DND-41 (cell line): ENCODE results near the gene TRIM56.

Experiments used
- ATAC-seq: fragments of 200-7000 bp; cut with Tn5 transposase; 3 replicates; pipeline ENCODE4 v1.9.1; 2021; ENCODE audit warnings: low read depth; ENCODE audit not compliant: insufficient read depth
- DNase-seq: peaks from one replicate; pipeline ENCODE4 v3.0.0-alpha.2; 2020
- H2AFZ ChIP-seq: 2 replicates; pipeline ENCODE4 v1.6.0; 2012; ENCODE audit warnings: low read depth, low read length
- H3K27ac ChIP-seq: 2 replicates; pipeline ENCODE4 v1.5.1; 2012; ENCODE audit warnings: low read length, inconsistent platforms
- H3K27me3 ChIP-seq: fragments of 200-600 bp; sonication (generic); 2 replicates; pipeline ENCODE4 v1.6.0; 2012; ENCODE audit warnings: low read length, mild to moderate bottlenecking, inconsistent platforms; ENCODE audit not compliant: insufficient read depth, poor library complexity
- H3K36me3 ChIP-seq: 2 replicates; pipeline ENCODE4 v1.5.1; 2012; ENCODE audit warnings: low read length, inconsistent platforms; ENCODE audit not compliant: insufficient read depth
- H3K4me1 ChIP-seq: 2 replicates; pipeline ENCODE4 v1.5.1; 2012; ENCODE audit warnings: mild to moderate bottlenecking, low read length; ENCODE audit not compliant: insufficient read depth
- H3K4me2 ChIP-seq: 2 replicates; pipeline ENCODE4 v1.6.0; 2012; ENCODE audit warnings: mild to moderate bottlenecking, moderate library complexity, low read length, inconsistent platforms; ENCODE audit not compliant: insufficient read depth
- H3K4me3 ChIP-seq, 2 experiments: fragments of 200-600 bp in 1 of 2; shearing (Covaris generic) in 1 of 2; 2 replicates each; pipeline ENCODE4 v1.5.1; 2012 to 2016; ENCODE audit warnings: inconsistent platforms in 2 of 2, low read length in 2 of 2, mild to moderate bottlenecking in 2 of 2, low read depth in 1 of 2, moderate library complexity in 1 of 2
- H3K79me2 ChIP-seq: 2 replicates; pipeline ENCODE4 v1.6.0; 2012; ENCODE audit warnings: low read length, inconsistent platforms; ENCODE audit not compliant: insufficient read depth
- H3K9ac ChIP-seq: 2 replicates; pipeline ENCODE4 v1.6.0; 2012; ENCODE audit warnings: low read depth, mild to moderate bottlenecking, inconsistent platforms, low read length, moderate library complexity
- H3K9me3 ChIP-seq: 2 replicates; pipeline ENCODE4 v1.5.1; 2012; ENCODE audit warnings: low read length, moderate library complexity, mild to moderate bottlenecking, inconsistent platforms; ENCODE audit not compliant: insufficient read depth, severe bottlenecking
- H4K20me1 ChIP-seq: 2 replicates; pipeline ENCODE4 v1.6.0; 2012; ENCODE audit warnings: low read length; ENCODE audit not compliant: insufficient read depth
- EZH2 ChIP-seq: IDR thresholded peaks from 3 replicates; pipeline ENCODE4 v1.6.1; 2012; ENCODE audit warnings: borderline replicate concordance, low read depth, mild to moderate bottlenecking, moderate library complexity, low read length, inconsistent platforms; ENCODE audit not compliant: severe bottlenecking
- TF ChIP-seq, protein P1 (sequence below): IDR thresholded peaks from 2 replicates; pipeline ENCODE4 v1.5.1; 2012; ENCODE audit warnings: borderline replicate concordance, low read length, moderate library complexity, mild to moderate bottlenecking; ENCODE audit not compliant: poor library complexity, severe bottlenecking; ENCODE audit errors: extremely low read depth

The TRIM56 gene

DNA sequence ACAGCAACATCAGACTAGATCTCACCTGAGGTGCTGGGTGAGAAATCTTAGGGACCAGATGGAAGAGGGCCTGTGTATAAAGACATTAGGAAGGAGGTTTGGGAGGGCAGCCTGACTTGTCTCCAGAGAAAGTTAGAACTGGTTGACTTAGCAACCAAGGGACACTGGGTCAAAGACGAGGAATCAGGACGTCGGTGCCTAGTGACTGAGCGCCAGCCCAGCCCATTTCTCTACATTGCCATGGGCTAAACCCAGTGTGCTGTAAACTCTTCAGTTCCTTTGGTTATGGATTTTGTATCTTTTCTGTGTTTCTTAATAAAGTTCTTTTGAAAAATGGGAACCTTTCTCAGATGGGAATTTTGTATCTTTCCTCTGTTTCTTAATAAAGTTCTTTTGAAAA is 12.3 kb downstream of the TRIM56 start:
- Histone ChIP-seq H4K20me1 (peaks cover 23% of the 10 kb centered on the region), H2AFZ (no peak overlapping the region), H3K9ac (no peak overlapping the region), H3K9me3 (no peaks in the 10 kb centered on the region), H3K4me1 (no peaks in the 10 kb centered on the region), H3K79me2 (no peaks in the 10 kb centered on the region), H3K27ac (no peak overlapping the region), H3K36me3 (no peaks in the 10 kb centered on the region), H3K4me3 (no peak overlapping the region), H3K27me3 (no peaks in the 10 kb centered on the region), H3K4me2 (no peak overlapping the region)
- ATAC-seq (no peak), DNase-seq (no peak)
- TF ChIP-seq, protein P1, sequence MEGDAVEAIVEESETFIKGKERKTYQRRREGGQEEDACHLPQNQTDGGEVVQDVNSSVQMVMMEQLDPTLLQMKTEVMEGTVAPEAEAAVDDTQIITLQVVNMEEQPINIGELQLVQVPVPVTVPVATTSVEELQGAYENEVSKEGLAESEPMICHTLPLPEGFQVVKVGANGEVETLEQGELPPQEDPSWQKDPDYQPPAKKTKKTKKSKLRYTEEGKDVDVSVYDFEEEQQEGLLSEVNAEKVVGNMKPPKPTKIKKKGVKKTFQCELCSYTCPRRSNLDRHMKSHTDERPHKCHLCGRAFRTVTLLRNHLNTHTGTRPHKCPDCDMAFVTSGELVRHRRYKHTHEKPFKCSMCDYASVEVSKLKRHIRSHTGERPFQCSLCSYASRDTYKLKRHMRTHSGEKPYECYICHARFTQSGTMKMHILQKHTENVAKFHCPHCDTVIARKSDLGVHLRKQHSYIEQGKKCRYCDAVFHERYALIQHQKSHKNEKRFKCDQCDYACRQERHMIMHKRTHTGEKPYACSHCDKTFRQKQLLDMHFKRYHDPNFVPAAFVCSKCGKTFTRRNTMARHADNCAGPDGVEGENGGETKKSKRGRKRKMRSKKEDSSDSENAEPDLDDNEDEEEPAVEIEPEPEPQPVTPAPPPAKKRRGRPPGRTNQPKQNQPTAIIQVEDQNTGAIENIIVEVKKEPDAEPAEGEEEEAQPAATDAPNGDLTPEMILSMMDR: no peak
- no peak for TF ChIP-seq EZH2

DNA sequence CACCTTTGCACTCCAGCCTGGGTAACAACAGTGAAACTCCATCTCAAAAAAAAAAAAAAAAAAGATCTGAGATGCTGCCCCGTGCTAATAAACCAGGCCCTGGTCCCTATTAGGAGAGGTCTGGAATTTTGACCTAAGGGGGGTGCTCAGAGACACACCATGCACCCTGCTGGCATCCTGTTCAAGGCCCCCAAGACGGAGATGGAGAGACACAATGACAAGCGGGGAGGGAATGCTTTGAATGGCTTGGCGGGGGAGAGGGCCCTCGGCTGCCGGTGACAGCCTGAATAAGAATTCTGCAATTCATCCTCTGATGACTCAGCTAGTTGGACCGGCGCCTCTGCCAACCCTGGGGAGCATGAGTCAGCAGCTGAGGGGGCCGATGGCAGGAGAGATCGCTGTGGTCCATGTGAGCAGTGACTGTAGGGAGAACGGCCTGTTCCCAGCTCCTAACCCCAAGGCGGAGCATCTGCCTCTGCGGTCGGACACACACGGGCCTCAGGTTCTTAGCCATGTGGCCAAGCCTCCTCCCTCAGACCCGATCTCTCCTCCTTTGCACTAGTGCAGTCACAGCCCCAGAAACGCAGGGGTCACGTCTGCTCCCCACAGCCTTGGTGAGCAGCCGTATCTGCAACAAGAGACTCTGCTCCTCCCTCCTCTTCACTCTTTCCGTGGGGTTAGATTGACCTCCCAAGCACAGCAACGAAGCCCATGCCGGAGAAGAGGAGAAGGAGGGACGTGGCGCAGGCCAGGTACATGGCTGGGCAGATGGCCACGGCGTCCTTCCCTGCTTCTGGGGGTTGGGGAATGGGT is 14.9 kb downstream of the TRIM56 start:
- H3K4me3 ChIP-seq: no peak overlapping the region
- H4K20me1 ChIP-seq: peaks cover 10% of the 10 kb centered on the region; the same call in 1 of the 2 replicates
- H3K9ac ChIP-seq: no peak overlapping the region
- no peaks in the 10 kb centered on the region for H3K4me1 ChIP-seq
- no peak; the same call in 2 of the 3 replicates for ATAC-seq
- TF ChIP-seq, protein P1: no peak
- TF ChIP-seq EZH2: no peak
- H3K36me3 ChIP-seq: no peaks in the 10 kb centered on the region
- no peaks in the 10 kb centered on the region for H3K27me3 ChIP-seq
- no peaks in the 10 kb centered on the region for H3K79me2 ChIP-seq
- no peak overlapping the region for H3K4me2 ChIP-seq
- H3K27ac ChIP-seq: no peak overlapping the region
- DNase-seq: no peak
- H3K9me3 ChIP-seq: no peaks in the 10 kb centered on the region
- H2AFZ ChIP-seq: no peak overlapping the region

DNA sequence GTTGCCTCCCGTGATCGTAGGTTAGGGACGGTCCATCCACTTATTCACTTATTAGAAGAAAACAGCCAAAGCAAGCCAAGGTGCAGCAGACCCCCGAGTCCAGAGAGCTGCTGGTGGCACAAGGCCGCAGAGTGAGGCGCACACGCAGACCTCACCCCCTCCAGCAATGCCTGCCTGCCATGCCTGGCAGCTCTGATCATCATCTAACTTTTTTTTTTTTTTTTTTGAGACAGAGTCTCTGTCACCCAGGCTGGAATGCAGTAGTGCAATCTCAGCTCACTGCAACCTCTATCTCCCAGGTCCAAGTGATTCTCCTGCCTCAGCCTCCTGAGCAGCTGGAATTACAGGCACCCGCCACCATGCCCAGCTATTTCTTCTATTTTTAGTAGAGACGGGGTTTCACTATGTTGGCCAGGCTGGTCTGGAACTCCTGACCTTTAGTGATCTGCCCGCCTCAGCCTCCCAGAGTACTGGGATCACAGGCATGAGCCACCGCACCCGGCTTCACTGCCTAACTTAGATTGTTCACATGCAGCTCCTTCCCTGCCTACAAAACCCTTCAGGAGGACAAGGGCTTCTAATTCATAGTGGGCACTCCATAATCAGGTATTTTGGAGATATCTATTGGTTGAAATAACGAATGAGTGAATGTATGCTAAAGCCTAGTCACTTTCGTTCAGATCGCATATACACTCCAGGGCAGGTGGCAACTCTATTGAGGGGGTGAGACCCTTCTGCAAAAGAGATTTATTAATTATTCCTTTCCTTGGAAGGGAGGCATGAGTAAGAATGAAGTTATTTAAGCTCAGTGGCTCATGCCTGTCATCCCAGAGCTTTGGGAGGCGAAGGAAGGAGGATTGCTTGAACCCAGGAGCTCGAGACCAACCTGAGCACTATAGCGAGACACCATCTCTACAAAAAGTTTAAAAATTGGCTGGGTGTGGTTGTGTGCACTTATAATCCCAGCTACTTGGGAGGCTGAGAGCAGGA is 15.9 kb downstream of the TRIM56 start:
- Histone ChIP-seq H3K79me2 (no peaks in the 10 kb centered on the region), H3K9me3 (no peaks in the 10 kb centered on the region), H3K4me2 (no peak overlapping the region), H3K27ac (no peak overlapping the region), H2AFZ (no peak overlapping the region), H3K4me3 (no peak overlapping the region), H3K4me1 (no peaks in the 10 kb centered on the region), H4K20me1 (peaks cover 4% of the 10 kb centered on the region; the same call in 1 of the 2 replicates), H3K36me3 (no peaks in the 10 kb centered on the region), H3K27me3 (no peaks in the 10 kb centered on the region), H3K9ac (no peak overlapping the region)
- ATAC-seq (no peak), DNase-seq (no peak)
- TF ChIP-seq, protein P1: no peak
- TF ChIP-seq EZH2: no peak
